HG03432 (cell line): Measurements from ENCODE around the gene GNAO1.

ENCODE experiments used
- ATAC-seq: cut with Tn5 transposase; IDR thresholded peaks from one replicate; pipeline ENCODE4 v1.9.1; 2021; ENCODE audit warnings: mild to moderate bottlenecking, moderate library complexity; ENCODE audit not compliant: unreplicated experiment

Gene GNAO1

GRCh38 chr16:56328276-56329022 is 137.2 kb downstream of the GNAO1 start:
- no peak for ATAC-seq

GRCh38 chr16:56329887-56330286 is 138.6 kb downstream of the GNAO1 start:
- no peak for ATAC-seq

- no peak for ATAC-seq
Observed at GRCh38 chr16:56330476-56330875, 139.2 kb downstream of the GNAO1 start.

GRCh38 chr16:56331399-56331798 is 140.1 kb downstream of the GNAO1 start:
- no peak for ATAC-seq

- ATAC-seq, result no peak
Observed at GRCh38 chr16:56331915-56332314, 140.6 kb downstream of the GNAO1 start.

GRCh38 chr16:56332464-56333079 is 141.3 kb downstream of the GNAO1 start:
- ATAC-seq, result no peak

GRCh38 chr16:56334761-56335160 is 143.5 kb downstream of the GNAO1 start:
- ATAC-seq, result no peak

GRCh38 chr16:56336071-56336688 is 144.9 kb downstream of the GNAO1 start:
- no peak for ATAC-seq

- no peak for ATAC-seq
Observed at GRCh38 chr16:56336711-56337110, 145.4 kb downstream of the GNAO1 start.

GRCh38 chr16:56337131-56337857 is 146.0 kb downstream of the GNAO1 start:
- ATAC-seq, result no peak

- no peak for ATAC-seq
Observed at GRCh38 chr16:56337858-56338325, 146.6 kb downstream of the GNAO1 start.

GRCh38 chr16:56338566-56339318 is 147.5 kb downstream of the GNAO1 start:
- no peak for ATAC-seq

- no peak for ATAC-seq
Observed at GRCh38 chr16:56339431-56340195, 148.3 kb downstream of the GNAO1 start.

- no peak for ATAC-seq
Observed at GRCh38 chr16:56340416-56340815, 149.1 kb downstream of the GNAO1 start.

- no peak for ATAC-seq
Observed at GRCh38 chr16:56340864-56341365, 149.6 kb downstream of the GNAO1 start.

- no peak for ATAC-seq
Observed at GRCh38 chr16:56341656-56342399, 150.5 kb downstream of the GNAO1 start.

- ATAC-seq, result no peak
Observed at GRCh38 chr16:56343661-56344517, 152.6 kb downstream of the GNAO1 start.
